Vagina (tissue), 2 donors: ENCODE measurements around the gene PPFIA3. TPM values are rescaled to one million over a fixed set of nuclear protein-coding genes. Genes with fewer than 3 reads are reported as not detected.
A peak's percentile ranks its signal among the peaks of the same experiment; 100 is the strongest.

Experiments
- DNase-seq, 2 donors: peaks; one replicate each; pipeline ENCODE4 v3.0.0-alpha.2; 2017; ENCODE audit errors: extremely low spot score in 2 of 2
- H3K27ac ChIP-seq: fragments of 200-600 bp; sonication (generic); one replicate; pipeline ENCODE4 v1.5.1; 2019
- H3K27me3 ChIP-seq: fragments of 200-600 bp; sonication (generic); one replicate; pipeline ENCODE4 v1.5.1; 2019
- H3K36me3 ChIP-seq, 2 donors: fragments of 200-600 bp; sonication (generic); one replicate each; pipeline ENCODE4 v1.5.1; 2017 to 2019
- H3K4me1 ChIP-seq: fragments of 200-600 bp; sonication (generic); one replicate; pipeline ENCODE4 v1.5.1; 2019
- H3K4me3 ChIP-seq, 2 donors: fragments of 200-600 bp; sonication (generic); 1 replicate in 1 of 2; 2 replicates in 1 of 2; pipeline ENCODE4 v1.5.1; 2016 to 2019
- H3K9me3 ChIP-seq: fragments of 200-600 bp; sonication (generic); one replicate; pipeline ENCODE4 v1.5.1; 2019
- CTCF ChIP-seq, 3 experiments: fragments of 450-650 bp in 2 of 3; fragments of 200-600 bp in 1 of 3; sonication (generic) in 1 of 3; IDR thresholded peaks; one replicate each; pipeline ENCODE4 v1.5.1; 2017 to 2019; ENCODE audit warnings: antibody characterized with exemption in 3 of 3, mild to moderate bottlenecking in 2 of 3, moderate library complexity in 2 of 3
- POLR2A ChIP-seq, 2 donors: fragments of 450-650 bp; IDR thresholded peaks; one replicate each; pipeline ENCODE4 v1.6.1; 2017; ENCODE audit warnings: antibody characterized with exemption in 2 of 2, mild to moderate bottlenecking in 2 of 2, moderate library complexity in 2 of 2
- POLR2AphosphoS5 ChIP-seq, 2 donors: sonication (generic); formaldehyde crosslinking; IDR thresholded peaks; one replicate each; pipeline ENCODE4 v1.9.0; 2017; ENCODE audit warnings: antibody characterized with exemption in 2 of 2, mild to moderate bottlenecking in 2 of 2, low read depth in 1 of 2; ENCODE audit not compliant: insufficient read depth in 1 of 2
- intact Hi-C: fragments of 100-400 bp; cut with DNase I; formaldehyde crosslinking; loops from one replicate; pipeline ENCODE4 v1.15.1; 2023
- small RNA-seq: library from RNA; depleted of rRNA; stranded (forward); fragments of <200 nt; gene quantifications from one replicate; pipeline ENCODE3, GENCODE V24; 2016
- total RNA-seq: library from RNA; depleted of rRNA; stranded (reverse); fragments of >200 nt; gene quantifications from one replicate; pipeline ENCODE4 v1.2.3, GENCODE V29; 2016

Gene PPFIA3
- total RNA-seq, 1 donor from 2014 or later, result 4.7 TPM

GRCh38 chr19:49196527-49197240, 77.3 kb downstream of the PPFIA3 start:
- TF ChIP-seq CTCF (IDR thresholded peaks at IDR 0.05), result no peak
- TF ChIP-seq POLR2AphosphoS5 (IDR thresholded peaks at IDR 0.05; ENCODE audit: insufficient read depth in 1 of 2, low read depth in 1 of 2), result no peak
- no peak for TF ChIP-seq POLR2A (IDR thresholded peaks at IDR 0.05)
- no peak for DNase-seq
- Histone ChIP-seq H3K4me1 (no peaks in the 10 kb centered on the region), H3K36me3 (peaks cover 0 to 20% of the 10 kb centered on the region in 2 donors), H3K4me3 (peak overlapping the region in 1 of 2 donors; percentile 3), H3K27me3 (no peaks in the 10 kb centered on the region), H3K9me3 (no peaks in the 10 kb centered on the region), H3K27ac (peak overlapping the region; percentile 29)
- intact Hi-C loops, result no loop called here

GRCh38 chr19:49200238-49200862, 81.0 kb downstream of the PPFIA3 start:
- no peak overlapping the region for H3K4me3 ChIP-seq
- intact Hi-C loops, result loop anchor here (5.0 kb wide), 1 partner anchor 103 kb away; no protein-coding TSS in a partner anchor
- H3K27me3 ChIP-seq, result no peaks in the 10 kb centered on the region
- TF ChIP-seq CTCF (IDR thresholded peaks at IDR 0.05), result no peak
- TF ChIP-seq POLR2A (IDR thresholded peaks at IDR 0.05), result no peak
- no peak for TF ChIP-seq POLR2AphosphoS5 (IDR thresholded peaks at IDR 0.05; ENCODE audit: insufficient read depth in 1 of 2, low read depth in 1 of 2)
- no peaks in the 10 kb centered on the region for H3K4me1 ChIP-seq
- no peaks in the 10 kb centered on the region for H3K9me3 ChIP-seq
- no peak overlapping the region for H3K27ac ChIP-seq
- no peak for DNase-seq
- H3K36me3 ChIP-seq, result peaks cover 0 to 42% of the 10 kb centered on the region in 2 donors

Small RNA genes within 50 kb of the gene (small RNA-seq; reads per million reads assigned to genes)
- not detected for gene RN7SL708P

Other genes starting within 250 kb of the PPFIA3 start
- gene PPP1R15A, start 247.1 kb upstream of the PPFIA3 start, total RNA-seq, result 52.1 TPM
- gene TULP2, start 220.8 kb upstream of the PPFIA3 start, total RNA-seq, result not detected
- gene NUCB1, start 219.2 kb upstream of the PPFIA3 start, total RNA-seq, result 151 TPM
- gene DHDH, start 185.8 kb upstream of the PPFIA3 start, total RNA-seq, result not detected
- gene BAX, start 164.7 kb upstream of the PPFIA3 start, total RNA-seq, result 52.3 TPM
- 4,380 TPM for gene FTL, start 154.2 kb upstream of the PPFIA3 start, total RNA-seq
- gene GYS1, start 126.2 kb upstream of the PPFIA3 start, total RNA-seq, result 32.2 TPM
- gene RUVBL2, start 125.7 kb upstream of the PPFIA3 start, total RNA-seq, result 100 TPM
- gene LHB, start 102.5 kb upstream of the PPFIA3 start, total RNA-seq, result not detected
- gene CGB3, start 95.2 kb upstream of the PPFIA3 start, total RNA-seq, result not detected
- not detected for gene CGB2, start 87.7 kb upstream of the PPFIA3 start, total RNA-seq
- not detected for gene CGB1, start 82.6 kb upstream of the PPFIA3 start, total RNA-seq
- not detected for gene CGB5, start 75.7 kb upstream of the PPFIA3 start, total RNA-seq
- gene CGB8, start 70.4 kb upstream of the PPFIA3 start, total RNA-seq, result not detected
- 0.98 TPM for gene CGB7, start 61.8 kb upstream of the PPFIA3 start, total RNA-seq
- gene NTF4, start 54.7 kb upstream of the PPFIA3 start, total RNA-seq, result 6.1 TPM
- not detected for gene KCNA7, start 46.8 kb upstream of the PPFIA3 start, total RNA-seq
- 380 TPM for gene SNRNP70, start 34.1 kb upstream of the PPFIA3 start, total RNA-seq
- 23.8 TPM for gene LIN7B, start 5.2 kb upstream of the PPFIA3 start, total RNA-seq
- gene C19orf73, start 401 bp upstream of the PPFIA3 start, total RNA-seq, result not detected
- 0.25 TPM for gene HRC, start 35.9 kb downstream of the PPFIA3 start, total RNA-seq
- gene TRPM4, start 38.2 kb downstream of the PPFIA3 start, total RNA-seq, result 22.8 TPM
- gene SLC6A16, start 205.6 kb downstream of the PPFIA3 start, total RNA-seq, result 2.5 TPM
- 22.1 TPM for gene CD37, start 215.9 kb downstream of the PPFIA3 start, total RNA-seq
- 20.4 TPM for gene TEAD2, start 242.9 kb downstream of the PPFIA3 start, total RNA-seq
- gene DKKL1, start 244.3 kb downstream of the PPFIA3 start, total RNA-seq, result not detected